Kidney epithelial cell (primary cell): Measurements from ENCODE around the gene ZNF701. TPM values are rescaled to one million over a fixed set of nuclear protein-coding genes. Genes with fewer than 3 reads are reported as not detected.
"Not testable (repeated sequence)": the region's sequence is repeated elsewhere in the genome, so short reads cannot be mapped to it uniquely, and the experiment has no call there.

ENCODE experiments used
- DNase-seq: peaks from one replicate; pipeline ENCODE4 v3.0.0-alpha.2; 2010; ENCODE audit warnings: low read depth
- H3K27me3 ChIP-seq: 2 replicates; pipeline ENCODE4 v1.6.0; 2011; ENCODE audit warnings: low read length; ENCODE audit not compliant: control insufficient read depth, insufficient read depth
- H3K36me3 ChIP-seq: 2 replicates; pipeline ENCODE4 v1.5.1; 2011; ENCODE audit warnings: low read length; ENCODE audit not compliant: control insufficient read depth, insufficient read depth
- H3K4me3 ChIP-seq: 2 replicates; pipeline ENCODE4 v1.5.1; 2011; ENCODE audit warnings: low read depth, mild to moderate bottlenecking, control low read depth, low read length
- CTCF ChIP-seq: IDR thresholded peaks from 2 replicates; pipeline ENCODE4 v1.5.1; 2011; ENCODE audit warnings: mild to moderate bottlenecking, moderate library complexity, low read length, control low read depth, inconsistent platforms; ENCODE audit not compliant: insufficient read depth, poor library complexity, severe bottlenecking
- total RNA-seq: library from RNA; depleted of rRNA; stranded (reverse); fragments of >200 nt; gene quantifications from 2 replicates; pipeline ENCODE4 v1.2.3, GENCODE V29; 2015

The ZNF701 gene
- total RNA-seq, 1 donor from 2014 or later, result 11.0 TPM

GRCh38 chr19:52542984-52543664 is 27.0 kb upstream of the ZNF701 start:
- DNase-seq, result no peak
- Histone ChIP-seq H3K4me3 (no peak overlapping the region), H3K36me3 (no peaks in the 10 kb centered on the region), H3K27me3 (no peaks in the 10 kb centered on the region)
- TF ChIP-seq CTCF, result no peak

GRCh38 chr19:52554216-52554971 is 15.7 kb upstream of the ZNF701 start:
- H3K36me3 ChIP-seq, result peaks cover 2% of the 10 kb centered on the region
- no peak for TF ChIP-seq CTCF
- DNase-seq, result no peak
- no peaks in the 10 kb centered on the region for H3K27me3 ChIP-seq
- H3K4me3 ChIP-seq, result no peak overlapping the region

- H3K4me3 ChIP-seq, result no peak overlapping the region
- DNase-seq, result no peak
- H3K36me3 ChIP-seq, result peaks cover 2% of the 10 kb centered on the region
- no peaks in the 10 kb centered on the region for H3K27me3 ChIP-seq
- no peak for TF ChIP-seq CTCF
These were observed 12.7 kb upstream of the ZNF701 start for GRCh38 chr19:52557231-52557995.

GRCh38 chr19:52558732-52559445 is 11.2 kb upstream of the ZNF701 start:
- H3K4me3 ChIP-seq, H3K36me3 ChIP-seq, DNase-seq, H3K27me3 ChIP-seq: not testable (repeated sequence)

GRCh38 chr19:52561611-52562010 is 8.5 kb upstream of the ZNF701 start:
- DNase-seq, H3K27me3 ChIP-seq, H3K4me3 ChIP-seq, H3K36me3 ChIP-seq: not testable (repeated sequence)

GRCh38 chr19:52566121-52566520 is 4.0 kb upstream of the ZNF701 start:
- DNase-seq, result no peak
- no peak for TF ChIP-seq CTCF
- H3K27me3 ChIP-seq, result no peaks in the 10 kb centered on the region
- H3K4me3 ChIP-seq, result no peak overlapping the region
- H3K36me3 ChIP-seq, result no peaks in the 10 kb centered on the region
